Putamen (tissue), 1 donor: ENCODE measurements around the gene ACAD9.

Source experiments
- DNase-seq: peaks from one replicate; pipeline ENCODE4 v3.0.0-alpha.2; 2016; ENCODE audit warnings: low spot score

The ACAD9 gene

GRCh38 chr3:128935922-128936321 lies 56.5 kb downstream of the ACAD9 start:
- DNase-seq, result no peak

GRCh38 chr3:128936341-128936740 lies 56.9 kb downstream of the ACAD9 start:
- DNase-seq, result no peak

- DNase-seq, result no peak
Observed at GRCh38 chr3:128940252-128940651, 60.8 kb downstream of the ACAD9 start.

GRCh38 chr3:128942161-128942952 lies 62.9 kb downstream of the ACAD9 start:
- DNase-seq, result no peak

- no peak for DNase-seq
Observed at GRCh38 chr3:128945041-128945877, 65.8 kb downstream of the ACAD9 start.

- no peak for DNase-seq
Observed at GRCh38 chr3:128945878-128946175, 66.4 kb downstream of the ACAD9 start.

- no peak for DNase-seq
Observed at GRCh38 chr3:128946411-128946810, 67.0 kb downstream of the ACAD9 start.

GRCh38 chr3:128949158-128949557 lies 69.7 kb downstream of the ACAD9 start:
- no peak for DNase-seq

- no peak for DNase-seq
Observed at GRCh38 chr3:128950223-128950938, 71.0 kb downstream of the ACAD9 start.

GRCh38 chr3:128956440-128956839 lies 77.0 kb downstream of the ACAD9 start:
- no peak for DNase-seq
